NCI-H460 (cell line): ENCODE data around the gene RXRA. TPM values are rescaled to one million over a fixed set of nuclear protein-coding genes. Genes with fewer than 3 reads are reported as not detected.

Source experiments
- DNase-seq: peaks from one replicate; pipeline ENCODE4 v3.0.0-alpha.2; 2016; ENCODE audit warnings: low read depth; ENCODE audit errors: extremely low read depth
- total RNA-seq: library from RNA; depleted of rRNA; stranded (reverse); fragments of >200 nt; shearing (Covaris generic); gene quantifications from 2 replicates; pipeline ENCODE4 v1.2.3, GENCODE V29; 2014

Gene RXRA
- total RNA-seq, 1 experiment from 2014 or later = 29.3 TPM

GRCh38 chr9:134321946-134322741 is 4.1 kb upstream of the RXRA start:
- no peak for DNase-seq

GRCh38 chr9:134322781-134323241 is 3.4 kb upstream of the RXRA start:
- no peak for DNase-seq

- no peak for DNase-seq
Observed at GRCh38 chr9:134323741-134324358, 2.4 kb upstream of the RXRA start.

- peak; percentile 50 for DNase-seq
Observed at GRCh38 chr9:134324359-134325095, 1.7 kb upstream of the RXRA start.

- DNase-seq = no peak
Observed at GRCh38 chr9:134325096-134325812, 1.0 kb upstream of the RXRA start.

GRCh38 chr9:134326724-134327601 is 708 bp downstream of the RXRA start:
- no peak for DNase-seq

GRCh38 chr9:134327671-134328231 is 1.5 kb downstream of the RXRA start:
- no peak for DNase-seq

- DNase-seq = no peak
Observed at GRCh38 chr9:134328341-134328840, 2.1 kb downstream of the RXRA start.

GRCh38 chr9:134328841-134329575 is 2.8 kb downstream of the RXRA start:
- DNase-seq = peak; percentile 38

- DNase-seq = no peak
Observed at GRCh38 chr9:134329576-134329855, 3.3 kb downstream of the RXRA start.

- DNase-seq = no peak
Observed at GRCh38 chr9:134329886-134330285, 3.6 kb downstream of the RXRA start.

- DNase-seq = no peak
Observed at GRCh38 chr9:134330590-134330989, 4.3 kb downstream of the RXRA start.

- DNase-seq = no peak
Observed at GRCh38 chr9:134331186-134332025, 5.2 kb downstream of the RXRA start.

- no peak for DNase-seq
Observed at GRCh38 chr9:134332266-134332665, 6.0 kb downstream of the RXRA start.

- no peak for DNase-seq
Observed at GRCh38 chr9:134332841-134333233, 6.6 kb downstream of the RXRA start.

- DNase-seq = no peak
Observed at GRCh38 chr9:134333234-134333873, 7.1 kb downstream of the RXRA start.

GRCh38 chr9:134333874-134334581 is 7.8 kb downstream of the RXRA start:
- DNase-seq = no peak
